ENCODE measurements around the gene ATOH8.

DNA sequence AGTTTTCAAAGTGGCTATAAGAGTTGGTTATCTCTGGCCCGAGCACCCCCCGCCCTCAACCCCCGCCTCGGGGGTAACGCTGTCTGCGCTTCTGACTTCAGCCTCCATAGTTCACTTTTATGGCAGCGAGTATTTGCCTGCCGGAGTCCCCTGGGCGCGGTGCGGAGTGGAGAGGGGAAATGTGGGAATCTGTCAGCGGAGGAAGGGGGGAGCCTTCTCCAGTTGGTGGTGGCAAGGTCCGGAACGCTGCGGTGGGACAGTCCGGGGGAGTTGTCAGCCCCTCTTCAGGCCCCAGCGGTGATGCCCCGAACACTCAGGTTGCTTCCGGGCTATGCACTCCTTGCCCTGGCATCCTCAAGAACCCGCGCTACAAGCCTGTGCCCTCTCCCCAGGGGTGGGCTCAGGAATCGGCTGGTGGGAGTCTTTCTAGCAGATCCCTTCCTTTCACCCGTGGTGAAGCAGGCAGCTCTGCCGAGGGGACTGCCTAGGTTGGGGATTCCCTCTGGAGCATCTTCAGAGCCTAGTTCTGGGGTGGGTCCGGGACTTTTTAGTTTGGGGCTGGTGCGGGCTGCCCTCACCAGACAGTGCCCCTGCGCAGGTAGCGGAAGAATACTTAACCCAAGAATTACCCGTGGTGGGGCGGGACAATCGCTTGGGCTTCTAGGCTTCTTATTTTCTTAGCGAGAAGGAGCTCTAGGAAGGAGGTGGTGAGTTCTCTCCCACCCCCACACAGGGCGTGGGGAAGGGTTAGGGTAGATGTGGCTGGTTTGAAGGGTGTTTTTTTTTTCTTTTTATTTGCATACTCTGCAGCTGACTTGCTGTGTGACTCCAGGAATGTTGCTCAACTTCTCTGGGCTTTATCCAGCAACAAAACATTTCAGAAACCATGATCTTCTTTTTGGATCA lies 1.6 kb downstream of the ATOH8 start:
- TF ChIP-seq ZBTB7A (IDR thresholded peaks at IDR 0.05; ENCODE audit: low read depth) = no peak
- no peak for TF ChIP-seq EP300 (IDR thresholded peaks at IDR 0.05; ENCODE audit: borderline replicate concordance)
- TF ChIP-seq TEAD4 (IDR thresholded peaks at IDR 0.05) = no peak
- TF ChIP-seq, protein P1, sequence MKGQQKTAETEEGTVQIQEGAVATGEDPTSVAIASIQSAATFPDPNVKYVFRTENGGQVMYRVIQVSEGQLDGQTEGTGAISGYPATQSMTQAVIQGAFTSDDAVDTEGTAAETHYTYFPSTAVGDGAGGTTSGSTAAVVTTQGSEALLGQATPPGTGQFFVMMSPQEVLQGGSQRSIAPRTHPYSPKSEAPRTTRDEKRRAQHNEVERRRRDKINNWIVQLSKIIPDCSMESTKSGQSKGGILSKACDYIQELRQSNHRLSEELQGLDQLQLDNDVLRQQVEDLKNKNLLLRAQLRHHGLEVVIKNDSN (IDR thresholded peaks at IDR 0.05) = no peak
- no peak for TF ChIP-seq EGR1 (IDR thresholded peaks at IDR 0.05)
- no peak for TF ChIP-seq CREB1 (IDR thresholded peaks at IDR 0.05; ENCODE audit: low read depth)
- no peak for TF ChIP-seq TAF1 (IDR thresholded peaks at IDR 0.05; ENCODE audit: low read depth)
- no peak for TF ChIP-seq RAD21 (IDR thresholded peaks at IDR 0.05; ENCODE audit: low read depth)
- TF ChIP-seq, protein P2, sequence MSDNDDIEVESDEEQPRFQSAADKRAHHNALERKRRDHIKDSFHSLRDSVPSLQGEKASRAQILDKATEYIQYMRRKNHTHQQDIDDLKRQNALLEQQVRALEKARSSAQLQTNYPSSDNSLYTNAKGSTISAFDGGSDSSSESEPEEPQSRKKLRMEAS (IDR thresholded peaks at IDR 0.05) = no peak
- TF ChIP-seq, protein P3, sequence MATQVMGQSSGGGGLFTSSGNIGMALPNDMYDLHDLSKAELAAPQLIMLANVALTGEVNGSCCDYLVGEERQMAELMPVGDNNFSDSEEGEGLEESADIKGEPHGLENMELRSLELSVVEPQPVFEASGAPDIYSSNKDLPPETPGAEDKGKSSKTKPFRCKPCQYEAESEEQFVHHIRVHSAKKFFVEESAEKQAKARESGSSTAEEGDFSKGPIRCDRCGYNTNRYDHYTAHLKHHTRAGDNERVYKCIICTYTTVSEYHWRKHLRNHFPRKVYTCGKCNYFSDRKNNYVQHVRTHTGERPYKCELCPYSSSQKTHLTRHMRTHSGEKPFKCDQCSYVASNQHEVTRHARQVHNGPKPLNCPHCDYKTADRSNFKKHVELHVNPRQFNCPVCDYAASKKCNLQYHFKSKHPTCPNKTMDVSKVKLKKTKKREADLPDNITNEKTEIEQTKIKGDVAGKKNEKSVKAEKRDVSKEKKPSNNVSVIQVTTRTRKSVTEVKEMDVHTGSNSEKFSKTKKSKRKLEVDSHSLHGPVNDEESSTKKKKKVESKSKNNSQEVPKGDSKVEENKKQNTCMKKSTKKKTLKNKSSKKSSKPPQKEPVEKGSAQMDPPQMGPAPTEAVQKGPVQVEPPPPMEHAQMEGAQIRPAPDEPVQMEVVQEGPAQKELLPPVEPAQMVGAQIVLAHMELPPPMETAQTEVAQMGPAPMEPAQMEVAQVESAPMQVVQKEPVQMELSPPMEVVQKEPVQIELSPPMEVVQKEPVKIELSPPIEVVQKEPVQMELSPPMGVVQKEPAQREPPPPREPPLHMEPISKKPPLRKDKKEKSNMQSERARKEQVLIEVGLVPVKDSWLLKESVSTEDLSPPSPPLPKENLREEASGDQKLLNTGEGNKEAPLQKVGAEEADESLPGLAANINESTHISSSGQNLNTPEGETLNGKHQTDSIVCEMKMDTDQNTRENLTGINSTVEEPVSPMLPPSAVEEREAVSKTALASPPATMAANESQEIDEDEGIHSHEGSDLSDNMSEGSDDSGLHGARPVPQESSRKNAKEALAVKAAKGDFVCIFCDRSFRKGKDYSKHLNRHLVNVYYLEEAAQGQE (IDR thresholded peaks at IDR 0.05; ENCODE audit: low read depth) = no peak

Measured in Ishikawa (cell line).